DOHH2 (cell line): Measurements from ENCODE around the gene NDNF.

Experiments used
- H3F3A ChIP-seq: fragments of 200-600 bp; sonication (generic), shearing (Covaris generic); 2 replicates; pipeline ENCODE4 v1.6.0; 2016; ENCODE audit warnings: antibody characterized with exemption, mild to moderate bottlenecking; ENCODE audit not compliant: control insufficient read depth, insufficient read depth
- H3K27ac ChIP-seq: fragments of 200-600 bp; sonication (generic); 2 replicates; pipeline ENCODE4 v1.5.1; 2014; ENCODE audit warnings: low read depth, mild to moderate bottlenecking, low read length, moderate library complexity
- H3K27me3 ChIP-seq: fragments of 200-600 bp; sonication (generic); 2 replicates; pipeline ENCODE4 v1.6.1; 2014; ENCODE audit warnings: mild to moderate bottlenecking, low read length, mixed read lengths; ENCODE audit not compliant: control insufficient read depth
- H3K36me3 ChIP-seq: fragments of 200-600 bp; sonication (generic); 2 replicates; pipeline ENCODE4 v1.6.1; 2014; ENCODE audit warnings: mild to moderate bottlenecking, low read length, moderate library complexity, mixed read lengths; ENCODE audit not compliant: control insufficient read depth
- H3K4me1 ChIP-seq: fragments of 200-600 bp; sonication (generic); 2 replicates; pipeline ENCODE4 v1.6.1; 2014; ENCODE audit warnings: mild to moderate bottlenecking, low read length, mixed read lengths; ENCODE audit not compliant: control insufficient read depth
- H3K4me2 ChIP-seq: fragments of 200-600 bp; sonication (generic); 2 replicates; pipeline ENCODE4 v1.6.0; 2014; ENCODE audit warnings: mild to moderate bottlenecking, low read length, moderate library complexity
- H3K4me3 ChIP-seq: fragments of 200-600 bp; sonication (generic); 2 replicates; pipeline ENCODE4 v1.5.1; 2014; ENCODE audit warnings: mild to moderate bottlenecking, low read length, mixed read lengths
- H3K79me2 ChIP-seq: fragments of 200-600 bp; sonication (generic); 2 replicates; pipeline ENCODE4 v1.6.1; 2014; ENCODE audit warnings: mild to moderate bottlenecking, low read length, mixed read lengths; ENCODE audit not compliant: control insufficient read depth
- H3K9me2 ChIP-seq: fragments of 200-600 bp; sonication (generic); replicated peaks from 2 replicates; pipeline ENCODE4 v1.6.1; 2014; ENCODE audit warnings: mild to moderate bottlenecking, low read length, mixed read lengths; ENCODE audit not compliant: control insufficient read depth
- H3K9me3 ChIP-seq: fragments of 200-600 bp; sonication (generic); 2 replicates; pipeline ENCODE4 v1.6.1; 2014; ENCODE audit warnings: antibody characterized with exemption, low read length, mixed read lengths; ENCODE audit not compliant: control insufficient read depth, insufficient read depth
- H4K20me1 ChIP-seq: fragments of 200-600 bp; sonication (generic); 2 replicates; pipeline ENCODE4 v1.6.0; 2014; ENCODE audit warnings: low read depth, mild to moderate bottlenecking, antibody characterized with exemption, low read length, moderate library complexity; ENCODE audit not compliant: control insufficient read depth, insufficient read depth
- CTCF ChIP-seq: fragments of 200-600 bp; sonication (generic); IDR thresholded peaks from one replicate; pipeline ENCODE4 v1.5.1; 2014; ENCODE audit warnings: antibody characterized with exemption, mild to moderate bottlenecking, low read depth, low read length; ENCODE audit not compliant: poor library complexity, severe bottlenecking
- EZH2phosphoT487 ChIP-seq: fragments of 200-600 bp; sonication (generic); IDR thresholded peaks from 2 replicates; pipeline ENCODE4 v1.6.1; 2017; ENCODE audit warnings: borderline replicate concordance, mild to moderate bottlenecking, antibody characterized with exemption, low read length, moderate library complexity, mixed read lengths

Gene NDNF

GRCh38 chr4:121070696-121071639, 1.4 kb downstream of the NDNF start:
- H3K4me3 ChIP-seq: no peak overlapping the region
- H4K20me1 ChIP-seq: no peaks in the 10 kb centered on the region
- no peaks in the 10 kb centered on the region for H3F3A ChIP-seq
- H3K27ac ChIP-seq: no peak overlapping the region
- H3K79me2 ChIP-seq: no peaks in the 10 kb centered on the region
- no peaks in the 10 kb centered on the region for H3K4me1 ChIP-seq
- no peaks in the 10 kb centered on the region for H3K36me3 ChIP-seq
- H3K27me3 ChIP-seq: no peaks in the 10 kb centered on the region
- H3K4me2 ChIP-seq: no peak overlapping the region
- no peaks in the 10 kb centered on the region for H3K9me2 ChIP-seq
- TF ChIP-seq CTCF (no peak), EZH2phosphoT487 (no peak)
- H3K9me3 ChIP-seq: no peaks in the 10 kb centered on the region

- no peaks in the 10 kb centered on the region for H4K20me1 ChIP-seq
- H3K4me2 ChIP-seq: no peak overlapping the region
- TF ChIP-seq EZH2phosphoT487: no peak
- TF ChIP-seq CTCF: no peak
- no peaks in the 10 kb centered on the region for H3K27me3 ChIP-seq
- no peak overlapping the region for H3K27ac ChIP-seq
- no peaks in the 10 kb centered on the region for H3K9me3 ChIP-seq
- no peaks in the 10 kb centered on the region for H3K4me1 ChIP-seq
- no peaks in the 10 kb centered on the region for H3F3A ChIP-seq
- no peaks in the 10 kb centered on the region for H3K9me2 ChIP-seq
- H3K79me2 ChIP-seq: no peaks in the 10 kb centered on the region
- no peaks in the 10 kb centered on the region for H3K36me3 ChIP-seq
- H3K4me3 ChIP-seq: no peak overlapping the region
Observed at GRCh38 chr4:121070274-121070673, 2.1 kb downstream of the NDNF start.

GRCh38 chr4:121069430-121069829, 2.9 kb downstream of the NDNF start:
- Histone ChIP-seq H4K20me1 (no peaks in the 10 kb centered on the region), H3K4me3 (no peak overlapping the region), H3K9me2 (no peaks in the 10 kb centered on the region), H3K27me3 (no peaks in the 10 kb centered on the region), H3K79me2 (no peaks in the 10 kb centered on the region), H3K4me1 (no peaks in the 10 kb centered on the region), H3F3A (no peaks in the 10 kb centered on the region), H3K4me2 (no peak overlapping the region), H3K9me3 (no peaks in the 10 kb centered on the region), H3K27ac (no peak overlapping the region), H3K36me3 (no peaks in the 10 kb centered on the region)
- TF ChIP-seq CTCF (no peak), EZH2phosphoT487 (no peak)
